AG10803 (cell line): ENCODE results near the gene NRG3.

Experiments
- DNase-seq: peaks from one replicate; pipeline ENCODE4 v3.0.0; 2010; ENCODE audit warnings: low read depth
- H3K4me3 ChIP-seq: 2 replicates; pipeline ENCODE4 v1.5.1; 2011; ENCODE audit warnings: mild to moderate bottlenecking, low read length, control low read depth
- CTCF ChIP-seq: conservative IDR thresholded peaks from 2 replicates; pipeline ENCODE4 v1.5.1; 2011; ENCODE audit warnings: mild to moderate bottlenecking, low read length, control low read depth, inconsistent platforms

NRG3 gene

GRCh38 chr10:81874875-81875466 lies at the start of gene NRG3:
NRG3 (plus strand) TSS chr10:81875194.
- H3K4me3 ChIP-seq, result no peak within 1 kb of the TSS
- no peak for TF ChIP-seq CTCF
- DNase-seq, result no peak

- no peak for TF ChIP-seq CTCF
- H3K4me3 ChIP-seq, result no peak overlapping the region
- DNase-seq, result no peak
Measured at GRCh38 chr10:81828251-81828650, 46.7 kb upstream of the NRG3 start.

GRCh38 chr10:81831060-81831459 lies 43.9 kb upstream of the NRG3 start:
- no peak overlapping the region for H3K4me3 ChIP-seq
- no peak for TF ChIP-seq CTCF
- no peak for DNase-seq

GRCh38 chr10:81838950-81839349 lies 36.0 kb upstream of the NRG3 start:
- no peak for TF ChIP-seq CTCF
- H3K4me3 ChIP-seq, result no peak overlapping the region
- DNase-seq, result no peak

GRCh38 chr10:81843042-81843441 lies 32.0 kb upstream of the NRG3 start:
- no peak for DNase-seq
- no peak overlapping the region for H3K4me3 ChIP-seq

GRCh38 chr10:81847675-81848074 lies 27.3 kb upstream of the NRG3 start:
- DNase-seq, result no peak
- no peak overlapping the region for H3K4me3 ChIP-seq
- no peak for TF ChIP-seq CTCF

More at GRCh38 chr10:81843042-81843441, 32.0 kb upstream of the NRG3 start:
- TF ChIP-seq CTCF, result no peak

GRCh38 chr10:81848514-81848913 lies 26.5 kb upstream of the NRG3 start:
- DNase-seq, result no peak
- TF ChIP-seq CTCF, result no peak

More at GRCh38 chr10:81848514-81848913, 26.5 kb upstream of the NRG3 start:
- no peak overlapping the region for H3K4me3 ChIP-seq
